HepG2 (cell line): Measurements from ENCODE around the gene PEAK3. TPM values are rescaled to one million over a fixed set of nuclear protein-coding genes. Genes with fewer than 3 reads are reported as not detected.

Source experiments
- ARNTL ChIP-seq: sonication (generic); formaldehyde crosslinking; IDR thresholded peaks from 2 replicates; pipeline ENCODE4 v1.4.0; 2020; ENCODE audit warnings: mild to moderate bottlenecking, missing genetic modification reagents
- CENPT ChIP-seq: sonication (generic); formaldehyde crosslinking; IDR thresholded peaks from 2 replicates; pipeline ENCODE4 v1.8.0; 2022; ENCODE audit warnings: low read depth, mild to moderate bottlenecking, moderate library complexity, missing genetic modification reagents
- CHD4 ChIP-seq: fragments of 200-600 bp; sonication (generic); IDR thresholded peaks from 2 replicates; pipeline ENCODE4 v1.7.0; 2017; ENCODE audit warnings: mild to moderate bottlenecking, low read length, borderline replicate concordance
- CREB3 ChIP-seq: sonication (generic); formaldehyde crosslinking; IDR thresholded peaks from 2 replicates; pipeline ENCODE4 v1.5.0; 2020; ENCODE audit warnings: missing genetic modification reagents
- ETS1 ChIP-seq: sonication (generic); formaldehyde crosslinking; IDR thresholded peaks from 2 replicates; pipeline ENCODE4 v1.4.0; 2020; ENCODE audit warnings: missing genetic modification reagents
- FOXM1 ChIP-seq: sonication (generic); formaldehyde crosslinking; IDR thresholded peaks from 2 replicates; pipeline ENCODE4 v1.5.0; 2020; ENCODE audit warnings: missing genetic modification reagents
- HCFC1 ChIP-seq: fragments of 150-350 bp; IDR thresholded peaks from 2 replicates; pipeline ENCODE4 v1.6.1; 2014; ENCODE audit warnings: low read depth, low read length
- HES4 ChIP-seq: sonication (generic); formaldehyde crosslinking; IDR thresholded peaks from 2 replicates; pipeline ENCODE4 v1.9.0; 2021; ENCODE audit warnings: mild to moderate bottlenecking, missing genetic modification reagents, borderline replicate concordance
- IRF2 ChIP-seq: IDR thresholded peaks from 2 replicates; pipeline ENCODE4 v1.6.1; 2018; ENCODE audit warnings: missing genetic modification reagents, missing compliant biosample characterization
- KLF12 ChIP-seq: sonication (generic); formaldehyde crosslinking; IDR thresholded peaks from 2 replicates; pipeline ENCODE4 v1.4.0; 2020; ENCODE audit warnings: missing genetic modification reagents, borderline replicate concordance
- KMT2A ChIP-seq: sonication (generic); formaldehyde crosslinking; IDR thresholded peaks from 2 replicates; pipeline ENCODE4 v1.4.0; 2020; ENCODE audit warnings: missing genetic modification reagents
- MATR3 ChIP-seq: sonication (generic); formaldehyde crosslinking; IDR thresholded peaks from 2 replicates; pipeline ENCODE4 v1.4.0; 2020; ENCODE audit warnings: missing genetic modification reagents
- PRMT3 ChIP-seq: sonication (generic); formaldehyde crosslinking; IDR thresholded peaks from 2 replicates; pipeline ENCODE4 v1.8.1; 2022; ENCODE audit warnings: low read depth, mild to moderate bottlenecking, moderate library complexity, missing genetic modification reagents, borderline replicate concordance
- RXRA ChIP-seq: sonication (generic); formaldehyde crosslinking; IDR thresholded peaks from 2 replicates; pipeline ENCODE4 v1.5.1; 2020; ENCODE audit warnings: missing genetic modification reagents
- SALL2 ChIP-seq: sonication (generic); formaldehyde crosslinking; IDR thresholded peaks from 2 replicates; pipeline ENCODE4 v1.8.1; 2023; ENCODE audit warnings: mild to moderate bottlenecking, missing genetic modification reagents, inconsistent platforms
- SMAD9 ChIP-seq: sonication (generic); formaldehyde crosslinking; IDR thresholded peaks from 2 replicates; pipeline ENCODE4 v1.5.1; 2020; ENCODE audit warnings: mild to moderate bottlenecking, missing genetic modification reagents
- TAF1 ChIP-seq: sonication (generic); formaldehyde crosslinking; IDR thresholded peaks from 2 replicates; pipeline ENCODE4 v1.4.0; 2020; ENCODE audit warnings: missing genetic modification reagents
- THYN1 ChIP-seq: sonication (generic); formaldehyde crosslinking; IDR thresholded peaks from 2 replicates; pipeline ENCODE4 v1.8.1; 2023; ENCODE audit warnings: low read depth, mild to moderate bottlenecking, moderate library complexity, missing genetic modification reagents, borderline replicate concordance
- ZNF432 ChIP-seq: sonication (generic); formaldehyde crosslinking; IDR thresholded peaks from 2 replicates; pipeline ENCODE4 v1.5.0; 2020; ENCODE audit warnings: missing genetic modification reagents, mild to moderate bottlenecking, borderline replicate concordance
- ZNF615 ChIP-seq: sonication (generic); formaldehyde crosslinking; IDR thresholded peaks from 2 replicates; pipeline ENCODE4 v1.5.0; 2020; ENCODE audit warnings: mild to moderate bottlenecking, missing genetic modification reagents, borderline replicate concordance
- ZNF816 ChIP-seq: sonication (generic); formaldehyde crosslinking; IDR thresholded peaks from 2 replicates; pipeline ENCODE4 v1.8.0; 2022; ENCODE audit warnings: missing genetic modification reagents, mild to moderate bottlenecking, borderline replicate concordance
- ZSCAN30 ChIP-seq: sonication (generic); formaldehyde crosslinking; IDR thresholded peaks from 2 replicates; pipeline ENCODE4 v1.5.0; 2020; ENCODE audit warnings: mild to moderate bottlenecking, missing genetic modification reagents
- polyA plus RNA-seq, 8 experiments: library from polyadenylated mRNA; depleted of rRNA in 3 of 8; stranded (reverse) in 7 of 8; unstranded in 1 of 8; fragments of >200 nt; fragmentation: Illumina TruSeq in 4 of 8; extraction: Trizol in 4 of 8; gene quantifications; 2 replicates each; pipeline versions ENCODE4 v1.2.1 to v1.2.3, GENCODE V29; 2011 to 2016; ENCODE audit warnings: low read depth in 4 of 8, missing spikeins in 1 of 8, mixed read lengths in 1 of 8; ENCODE audit not compliant: insufficient read depth in 1 of 8
- total RNA-seq, 5 experiments: library from RNA; depleted of rRNA; stranded (reverse); fragments of >200 nt; fragmentation: Illumina TruSeq; extraction: Trizol; gene quantifications; 2 replicates each; pipeline ENCODE4 v1.2.3, GENCODE V29; 2016; ENCODE audit warnings: low read depth in 1 of 5
- TF ChIP-seq, protein P1 (sequence below): IDR thresholded peaks from 2 replicates; pipeline ENCODE4 v1.6.1; 2016
- TF ChIP-seq, protein P2 (sequence below): sonication (generic); formaldehyde crosslinking; IDR thresholded peaks from 2 replicates; pipeline ENCODE4 v1.8.1; 2023; ENCODE audit warnings: mild to moderate bottlenecking, missing genetic modification reagents
- TF ChIP-seq, protein P3 (sequence below): IDR thresholded peaks from 2 replicates; pipeline ENCODE4 v1.6.1; 2016; ENCODE audit warnings: mild to moderate bottlenecking, missing biosample characterization, missing genetic modification reagents

Gene PEAK3
- total and polyA plus RNA-seq, 2 of the 13 experiments (the other 11 are each of a cell fraction or from before 2014, with no cell fraction given), result not detected

DNA sequence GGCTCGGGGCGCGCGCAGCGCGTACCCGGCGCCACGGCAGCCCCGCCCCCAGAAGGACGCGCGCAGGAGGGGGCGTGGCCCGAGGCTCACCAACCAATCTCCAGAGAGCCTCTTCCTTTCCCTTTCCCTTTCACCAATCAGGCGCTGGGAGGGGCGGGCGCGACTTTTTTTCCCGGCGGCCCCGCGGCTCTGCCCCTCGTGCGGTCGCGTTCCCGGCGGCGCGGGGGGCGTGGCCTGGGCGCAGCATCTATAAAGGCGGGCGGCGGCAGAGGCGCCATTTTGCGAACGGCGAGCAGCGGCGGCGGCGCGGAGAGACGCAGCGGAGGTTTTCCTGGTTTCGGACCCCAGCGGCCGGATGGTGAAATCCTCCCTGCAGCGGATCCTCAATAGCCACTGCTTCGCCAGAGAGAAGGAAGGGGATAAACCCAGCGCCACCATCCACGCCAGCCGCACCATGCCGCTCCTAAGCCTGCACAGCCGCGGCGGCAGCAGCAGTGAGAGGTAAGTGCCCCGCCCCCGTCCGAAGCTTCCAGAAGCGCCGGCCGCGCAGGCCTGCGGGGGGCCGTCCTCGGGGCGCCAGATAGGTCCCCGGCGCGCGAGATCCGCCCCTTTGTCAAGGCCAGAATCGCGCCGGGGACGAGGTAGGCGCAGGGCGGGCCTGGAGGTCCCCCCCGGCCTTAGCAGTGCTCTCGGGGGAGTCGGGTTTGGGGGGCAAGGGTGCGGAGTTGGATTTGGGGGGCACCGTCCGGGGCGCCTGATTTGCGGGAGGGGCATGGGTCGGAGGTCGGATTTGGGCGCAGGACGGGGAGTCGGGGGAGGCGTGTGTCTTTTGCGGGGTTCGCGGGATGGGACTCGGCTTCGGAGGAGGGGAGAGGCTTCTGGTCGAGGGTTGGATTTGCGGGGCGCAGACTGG is 12.5 kb downstream of the PEAK3 start (continued):
- TF ChIP-seq ZNF432 (CRISPR knock-in tag) (0 out of 2 replicates have a peak, but pooled peaks have one; percentile 5), CREB3 (no peak), KLF12 (CRISPR knock-in tag) (peak; percentile 72), THYN1 (CRISPR knock-in tag) (no peak), PRMT3 (CRISPR knock-in tag) (no peak), ETS1 (CRISPR knock-in tag) (peak; percentile 46; the same call in 1 of the 2 replicates), HCFC1 (no peak; the same call in 1 of the 2 replicates), HES4 (CRISPR knock-in tag) (peak; percentile 90; the same call in 1 of the 2 replicates), ZNF615 (no peak), IRF2 (CRISPR knock-in tag) (peak; percentile 38; the same call in 1 of the 2 replicates), ARNTL (no peak), CHD4 (no peak), KMT2A (peak; percentile 56; the same call in 1 of the 2 replicates), TAF1 (CRISPR knock-in tag) (peak; percentile 99), RXRA (CRISPR knock-in tag) (peak; percentile 32; the same call in 1 of the 2 replicates), FOXM1 (CRISPR knock-in tag) (no peak), ZSCAN30 (CRISPR knock-in tag) (0 out of 2 replicates have a peak, but pooled peaks have one; percentile 3), SALL2 (peak; percentile 90), CENPT (CRISPR knock-in tag) (no peak; the same call in 1 of the 2 replicates), MATR3 (CRISPR knock-in tag) (no peak), ZNF816 (CRISPR knock-in tag) (no peak; the same call in 1 of the 2 replicates), SMAD9 (no peak)
- TF ChIP-seq, protein P1, sequence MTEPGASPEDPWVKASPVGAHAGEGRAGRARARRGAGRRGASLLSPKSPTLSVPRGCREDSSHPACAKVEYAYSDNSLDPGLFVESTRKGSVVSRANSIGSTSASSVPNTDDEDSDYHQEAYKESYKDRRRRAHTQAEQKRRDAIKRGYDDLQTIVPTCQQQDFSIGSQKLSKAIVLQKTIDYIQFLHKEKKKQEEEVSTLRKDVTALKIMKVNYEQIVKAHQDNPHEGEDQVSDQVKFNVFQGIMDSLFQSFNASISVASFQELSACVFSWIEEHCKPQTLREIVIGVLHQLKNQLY, result 0 out of 2 replicates have a peak, but pooled peaks have one; percentile 24
- TF ChIP-seq, protein P2, sequence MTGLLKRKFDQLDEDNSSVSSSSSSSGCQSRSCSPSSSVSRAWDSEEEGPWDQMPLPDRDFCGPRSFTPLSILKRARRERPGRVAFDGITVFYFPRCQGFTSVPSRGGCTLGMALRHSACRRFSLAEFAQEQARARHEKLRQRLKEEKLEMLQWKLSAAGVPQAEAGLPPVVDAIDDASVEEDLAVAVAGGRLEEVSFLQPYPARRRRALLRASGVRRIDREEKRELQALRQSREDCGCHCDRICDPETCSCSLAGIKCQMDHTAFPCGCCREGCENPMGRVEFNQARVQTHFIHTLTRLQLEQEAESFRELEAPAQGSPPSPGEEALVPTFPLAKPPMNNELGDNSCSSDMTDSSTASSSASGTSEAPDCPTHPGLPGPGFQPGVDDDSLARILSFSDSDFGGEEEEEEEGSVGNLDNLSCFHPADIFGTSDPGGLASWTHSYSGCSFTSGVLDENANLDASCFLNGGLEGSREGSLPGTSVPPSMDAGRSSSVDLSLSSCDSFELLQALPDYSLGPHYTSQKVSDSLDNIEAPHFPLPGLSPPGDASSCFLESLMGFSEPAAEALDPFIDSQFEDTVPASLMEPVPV (CRISPR knock-in tag), result peak; percentile 62
- TF ChIP-seq, protein P3, sequence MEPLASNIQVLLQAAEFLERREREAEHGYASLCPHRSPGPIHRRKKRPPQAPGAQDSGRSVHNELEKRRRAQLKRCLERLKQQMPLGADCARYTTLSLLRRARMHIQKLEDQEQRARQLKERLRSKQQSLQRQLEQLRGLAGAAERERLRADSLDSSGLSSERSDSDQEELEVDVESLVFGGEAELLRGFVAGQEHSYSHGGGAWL (CRISPR knock-in tag), result peak; percentile 92
